NCI-H2081 (cell line): ENCODE measurements around the gene REEP1.
"Not testable (repeated sequence)": the region's sequence is repeated elsewhere in the genome, so short reads cannot be mapped to it uniquely, and the experiment has no call there.

Source experiments
- DNase-seq, 2 experiments: peaks; one replicate each; lab custom pipeline; 2025; lab: John Stamatoyannopoulos, UW

Gene REEP1

DNA sequence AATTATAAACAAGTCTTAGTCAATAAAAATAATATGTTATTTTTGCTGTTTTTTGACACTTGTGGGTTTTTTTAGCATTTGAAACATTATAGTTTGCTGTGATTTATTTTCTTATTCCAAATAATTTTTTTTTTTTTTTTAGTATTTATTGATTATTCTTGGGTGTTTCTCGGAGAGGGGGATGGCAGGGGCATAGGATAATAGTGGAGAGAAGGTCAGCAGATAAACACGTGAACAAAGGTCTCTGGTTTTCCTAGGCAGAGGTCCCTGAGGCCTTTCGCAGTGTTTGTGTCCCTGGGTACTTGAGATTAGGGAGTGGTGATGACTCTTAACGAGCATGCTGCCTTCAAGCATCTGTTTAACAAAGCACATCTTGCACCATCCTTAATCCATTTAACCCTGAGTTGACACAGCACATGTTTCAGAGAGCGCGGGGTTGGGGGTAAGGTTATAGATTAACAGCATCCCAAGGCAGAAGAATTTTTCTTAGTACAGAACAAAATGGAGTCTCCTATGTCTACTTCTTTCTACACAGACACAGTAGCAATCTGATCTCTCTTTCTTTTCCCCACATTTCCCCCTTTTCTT lies 8.5 kb upstream of the REEP1 start:
- DNase-seq = not testable (repeated sequence)

DNA sequence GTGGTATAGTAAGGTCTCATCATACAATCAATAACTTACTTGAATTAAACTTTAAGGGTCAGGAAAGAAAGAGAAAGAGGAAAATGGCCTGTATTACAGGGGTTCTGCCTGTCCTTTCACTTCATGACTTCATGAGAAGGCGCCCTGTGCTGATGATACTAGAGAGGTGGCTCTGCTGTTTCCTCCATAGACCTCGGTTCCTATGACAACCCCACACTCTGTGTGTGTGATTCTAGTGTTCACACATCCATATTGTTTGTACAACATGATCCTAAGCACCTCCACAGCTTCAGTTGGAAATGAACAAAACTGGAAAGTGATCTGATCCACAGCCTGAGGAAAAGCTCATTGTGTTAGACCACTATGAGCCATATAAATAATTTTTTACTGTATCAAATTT lies 7.0 kb upstream of the REEP1 start:
- DNase-seq = peak in 1 of 2 experiments; percentile 25

DNA sequence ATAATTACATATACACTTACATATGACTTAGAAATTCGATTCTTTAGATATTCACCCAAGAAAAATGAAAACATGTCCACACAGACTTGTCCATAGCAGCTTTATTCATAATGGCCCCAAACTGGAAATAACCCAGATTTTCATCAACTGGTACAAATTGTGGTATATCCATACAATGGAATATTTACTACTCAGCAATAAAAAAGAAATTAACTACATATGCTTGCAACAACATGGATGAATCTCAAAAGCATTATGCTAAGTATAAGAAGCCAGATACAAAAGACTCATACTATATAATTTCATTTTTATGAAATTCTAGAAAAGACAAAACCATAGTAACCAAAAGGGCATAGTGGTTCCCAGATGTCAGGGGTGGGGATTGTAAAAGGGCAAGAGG lies 5.1 kb upstream of the REEP1 start:
- no peak for DNase-seq

DNA sequence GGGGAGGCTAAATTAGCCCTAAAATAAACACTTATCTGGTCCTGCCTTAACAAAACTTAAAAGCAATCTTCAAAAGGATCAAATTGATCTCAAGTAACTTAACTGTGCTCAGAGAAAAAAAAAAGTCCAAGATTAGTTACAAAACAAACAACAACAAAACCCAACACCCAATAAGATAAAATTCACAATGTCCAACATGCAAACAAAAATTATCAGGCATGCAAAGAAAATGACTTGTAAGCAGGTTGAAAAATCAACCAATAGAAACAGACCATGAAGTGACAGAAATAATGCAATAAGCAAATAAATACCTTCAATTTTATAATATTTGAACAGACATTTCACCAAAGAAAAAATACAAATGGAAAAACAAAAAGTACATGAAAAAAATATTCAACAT lies 4.0 kb upstream of the REEP1 start:
- no peak for DNase-seq

DNA sequence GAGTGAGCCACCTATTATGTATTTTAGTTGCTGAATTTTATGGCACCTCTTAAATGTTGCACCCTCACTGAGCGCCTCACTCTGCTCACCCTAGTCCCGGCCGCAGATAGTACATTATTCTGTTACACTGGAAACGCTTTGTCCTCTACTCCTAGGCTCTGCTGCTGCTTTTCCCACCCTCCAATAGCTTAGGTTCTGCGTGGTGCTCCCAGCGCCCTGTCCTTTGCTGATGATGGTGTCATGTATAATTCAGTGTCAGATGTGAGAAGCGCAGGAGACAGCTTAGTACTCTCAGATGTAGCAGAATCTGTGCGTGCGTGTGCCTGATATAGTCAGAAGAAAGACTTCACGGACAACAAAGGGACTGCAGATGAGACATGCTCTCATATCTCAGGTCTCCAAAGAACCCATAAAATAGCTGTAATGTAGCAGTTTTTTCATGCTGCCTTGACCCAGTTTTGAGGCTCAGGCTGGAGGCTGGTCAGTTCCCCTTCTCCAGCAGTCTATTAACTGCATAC lies 1.4 kb upstream of the REEP1 start:
- DNase-seq = no peak

DNA sequence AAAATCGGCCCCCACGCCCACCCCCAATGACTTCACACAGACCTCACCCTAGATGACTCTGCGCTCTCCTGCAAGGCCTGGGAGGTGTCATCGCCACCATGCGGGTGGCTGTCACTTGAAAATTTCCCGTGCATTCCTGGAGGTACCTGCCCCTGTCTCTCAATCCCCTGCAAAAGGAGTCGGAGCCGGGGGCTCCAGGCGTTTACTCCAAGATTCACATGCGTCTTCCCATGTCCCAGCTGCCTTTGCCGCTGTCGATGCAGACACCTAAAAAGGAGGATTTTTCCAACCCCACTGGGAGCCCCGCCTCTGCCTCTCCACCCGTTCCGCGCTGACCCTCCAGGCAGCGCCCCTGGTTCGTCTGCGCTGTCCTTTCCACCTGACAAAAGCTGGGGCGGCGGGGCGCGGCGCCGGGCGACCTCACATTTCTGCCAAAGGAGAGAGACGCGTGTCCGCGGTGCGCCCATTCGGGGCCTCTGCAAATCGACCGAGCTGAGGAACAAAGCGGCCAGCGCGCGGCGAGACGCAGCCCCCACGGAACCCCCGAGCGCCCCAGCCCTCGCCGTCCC lies 667 bp downstream of the REEP1 start:
- DNase-seq = no peak

DNA sequence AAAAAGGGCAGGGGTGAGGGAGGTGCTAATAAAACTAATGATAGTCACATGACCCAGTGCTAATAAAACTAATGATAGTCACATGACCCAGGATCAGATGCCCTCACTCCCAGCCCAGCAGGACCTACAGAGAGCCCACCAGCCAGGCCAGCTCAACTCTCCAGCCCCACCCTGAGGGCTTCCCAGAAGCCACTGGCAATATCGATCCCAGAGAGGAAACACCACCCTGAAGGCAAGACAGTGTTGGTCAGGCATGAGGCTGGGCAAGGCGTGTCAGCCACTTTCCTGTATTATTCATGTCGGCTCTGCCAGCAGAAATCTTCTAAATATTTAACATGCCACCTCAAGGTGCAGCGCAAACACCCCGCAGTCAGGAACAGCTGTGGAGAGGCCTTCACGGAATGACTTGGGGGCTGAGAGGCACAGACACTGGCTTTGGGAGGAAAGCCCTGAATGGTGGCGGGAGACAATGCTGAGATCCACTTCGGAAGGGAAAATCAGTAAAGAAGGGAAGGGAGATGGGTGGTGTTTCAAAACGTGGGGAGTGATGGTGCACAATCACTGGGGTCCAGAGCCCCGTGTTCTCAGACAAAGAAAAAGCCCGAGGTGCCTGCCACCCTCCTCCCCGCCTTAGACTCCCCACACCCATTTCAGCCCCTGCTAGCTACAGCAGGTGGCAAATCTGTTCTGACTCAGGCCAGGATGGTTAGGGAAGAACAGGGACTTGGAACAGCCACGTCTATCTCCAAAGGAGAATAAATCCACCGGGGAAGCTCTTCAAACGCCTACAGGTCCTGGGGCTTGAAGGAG lies 1.4 kb downstream of the REEP1 start:
- peak in 1 of 2 experiments; percentile 33 for DNase-seq

DNA sequence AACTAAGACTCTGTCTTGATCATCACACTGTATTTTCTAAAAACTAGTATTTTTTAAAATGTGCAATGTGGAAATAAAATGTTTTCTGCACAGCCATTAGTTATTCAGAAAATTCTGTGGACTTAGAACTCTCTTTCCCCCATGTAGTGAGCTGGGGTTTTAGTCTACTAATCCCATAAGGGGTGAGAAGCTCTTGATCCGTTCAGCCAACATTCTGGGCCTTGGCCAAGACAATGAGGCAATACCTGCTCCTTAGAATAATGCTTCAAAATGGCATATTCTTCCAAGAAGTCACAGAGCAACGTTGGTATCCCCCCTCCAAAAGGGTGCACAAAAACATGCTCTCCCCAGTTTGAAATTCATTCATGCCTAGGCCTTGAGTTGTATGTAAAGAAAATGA lies 4.0 kb downstream of the REEP1 start:
- no peak for DNase-seq

DNA sequence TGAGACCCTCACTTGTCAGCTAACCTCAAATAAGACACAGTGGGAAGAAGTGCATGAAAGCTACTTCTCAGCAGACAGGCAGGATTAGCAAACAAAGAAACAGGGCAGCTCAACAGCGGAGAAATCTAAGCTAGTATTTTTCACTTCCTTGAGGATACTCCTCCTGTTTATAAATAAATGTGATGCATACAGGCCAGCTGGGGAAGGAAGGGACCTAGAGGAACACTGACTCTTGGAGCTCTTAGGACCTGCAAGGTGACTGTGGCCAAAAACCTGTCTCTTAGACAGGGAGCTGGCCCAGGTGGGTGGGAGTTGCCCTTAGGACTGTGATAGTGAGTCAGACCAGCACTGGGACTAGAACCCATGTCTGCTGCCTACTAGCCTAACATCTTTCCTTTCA lies 4.8 kb downstream of the REEP1 start:
- DNase-seq = no peak

DNA sequence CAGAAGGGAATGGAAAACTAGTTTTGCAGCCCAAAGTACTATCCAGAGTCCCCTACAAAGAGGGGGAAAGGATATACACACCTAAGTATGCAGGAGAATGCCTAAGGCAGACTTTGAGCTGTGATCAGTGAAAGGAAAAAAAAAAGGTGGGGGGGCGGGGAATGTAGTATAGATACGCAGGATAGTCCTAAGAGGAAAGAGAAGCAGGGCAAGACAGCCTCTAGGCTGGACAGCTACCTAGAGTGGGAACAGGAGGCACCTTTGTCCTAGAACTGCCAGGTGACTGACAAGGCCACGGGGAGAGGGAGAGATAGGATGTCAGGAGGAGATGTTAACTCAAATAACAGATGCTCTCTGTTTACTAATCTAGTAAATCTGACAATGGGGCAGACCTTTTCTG lies 6.0 kb downstream of the REEP1 start:
- no peak for DNase-seq

DNA sequence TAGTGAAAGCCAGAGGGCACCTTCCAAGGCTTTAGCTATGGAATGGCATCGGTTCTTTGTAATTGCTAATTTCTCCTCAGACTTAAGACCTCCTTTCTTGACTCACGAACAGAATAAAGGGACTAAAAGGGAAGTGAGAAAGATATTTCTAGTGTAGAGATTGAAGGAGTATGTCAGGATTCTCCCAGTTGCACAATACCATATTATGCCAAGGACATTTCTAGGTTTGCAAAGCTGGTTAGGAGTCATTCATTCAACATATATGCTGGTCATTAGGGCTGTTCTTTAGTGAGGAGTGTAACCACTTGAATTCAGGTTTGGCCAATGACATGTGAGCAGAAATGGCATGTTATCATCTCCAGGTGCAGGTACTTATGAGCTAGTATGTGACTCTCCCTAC lies 7.4 kb downstream of the REEP1 start:
- DNase-seq = no peak

DNA sequence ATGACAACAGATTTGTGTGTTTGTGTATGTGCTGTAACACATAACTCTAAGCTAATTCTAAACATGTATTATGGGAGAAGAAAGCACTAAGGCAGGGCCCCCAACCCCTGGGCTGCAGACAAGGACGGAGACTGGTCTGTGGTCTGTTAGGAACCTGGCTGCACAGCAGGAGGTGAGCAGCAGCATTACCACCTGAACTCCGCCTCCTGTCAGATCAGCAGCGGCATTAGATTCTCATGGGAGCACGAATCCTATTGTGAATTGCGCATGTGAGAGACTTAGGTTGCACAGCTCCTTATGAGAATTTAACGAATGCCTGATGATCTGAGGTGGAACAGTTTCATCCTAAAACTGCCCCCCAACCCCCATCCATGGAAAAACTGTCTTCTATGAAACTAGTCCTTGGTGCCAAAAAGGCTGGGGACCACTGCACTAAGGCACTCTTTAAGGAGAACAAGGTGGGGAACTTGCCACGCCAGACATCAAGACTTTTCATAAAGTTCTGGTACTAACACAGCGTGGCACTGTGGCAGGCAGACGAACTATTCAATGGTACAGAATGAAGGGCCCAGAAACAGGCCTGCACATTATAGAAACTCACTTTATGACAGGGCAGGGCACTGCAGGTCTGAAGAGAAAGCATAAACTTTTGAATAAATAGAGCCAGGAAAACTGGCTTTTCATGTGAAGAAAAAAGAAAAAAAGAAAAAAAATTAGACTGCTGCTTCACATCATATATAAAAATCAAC lies 14.0 kb downstream of the REEP1 start:
- no peak for DNase-seq

DNA sequence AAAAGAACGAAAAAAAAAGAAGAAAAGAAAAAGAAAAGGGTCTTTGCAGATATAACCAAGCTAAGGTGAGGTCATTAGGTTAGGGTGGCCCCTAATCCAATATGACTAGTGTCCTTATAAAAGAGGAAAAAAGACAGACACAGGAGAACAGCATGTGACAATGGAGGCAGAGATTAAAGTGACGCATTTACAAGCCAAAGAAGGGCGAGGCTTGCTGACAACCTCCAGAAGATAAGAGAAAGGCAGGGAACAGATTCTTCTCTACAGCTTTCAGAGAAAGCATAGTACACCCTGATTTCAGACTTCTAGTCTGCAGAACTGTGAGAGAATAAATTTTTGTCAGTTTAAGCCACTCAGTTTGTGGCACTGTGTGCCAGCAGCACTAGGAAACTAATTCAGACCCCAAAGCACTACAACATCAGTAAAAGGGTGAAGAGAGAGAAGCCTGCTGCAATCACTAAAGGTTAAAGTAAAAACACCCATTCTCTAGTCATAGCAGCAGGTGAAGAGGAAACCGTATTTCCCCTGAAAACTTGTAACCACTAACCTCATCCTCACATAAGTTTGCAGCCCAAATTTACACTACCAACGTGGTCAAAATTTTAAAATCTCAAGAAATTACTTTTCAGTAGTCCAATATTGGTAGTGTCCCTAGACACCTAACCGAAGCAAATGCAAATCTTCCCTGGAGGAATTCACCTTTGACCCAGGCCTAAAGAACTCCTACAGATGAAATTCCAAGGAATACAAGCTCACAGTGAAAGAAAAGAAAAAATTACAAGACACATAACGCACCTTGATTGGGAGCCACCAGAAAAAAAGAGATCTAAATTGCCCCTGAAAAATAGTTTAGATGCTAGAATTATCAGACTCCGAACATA lies 17.5 kb downstream of the REEP1 start:
- no peak for DNase-seq

DNA sequence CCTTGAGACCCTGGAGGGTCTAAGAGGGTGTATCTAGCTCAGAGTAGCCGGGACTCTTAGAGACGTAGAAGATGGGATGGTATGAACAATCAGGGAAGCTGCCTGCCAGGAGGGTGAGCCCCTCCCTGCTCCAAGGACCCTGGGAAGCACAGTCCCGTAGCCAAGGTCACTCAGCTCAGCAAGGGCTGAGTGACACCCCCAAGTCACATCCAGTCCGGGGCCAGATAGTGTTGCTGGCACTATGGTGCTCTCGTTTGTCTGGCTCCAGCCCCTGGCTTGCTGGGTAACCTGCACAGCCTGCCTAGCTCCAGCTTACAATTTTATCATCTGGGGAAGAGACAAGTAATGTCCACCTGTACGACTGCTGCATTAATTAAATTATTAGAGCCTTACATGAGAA lies 22.3 kb downstream of the REEP1 start:
- no peak for DNase-seq

DNA sequence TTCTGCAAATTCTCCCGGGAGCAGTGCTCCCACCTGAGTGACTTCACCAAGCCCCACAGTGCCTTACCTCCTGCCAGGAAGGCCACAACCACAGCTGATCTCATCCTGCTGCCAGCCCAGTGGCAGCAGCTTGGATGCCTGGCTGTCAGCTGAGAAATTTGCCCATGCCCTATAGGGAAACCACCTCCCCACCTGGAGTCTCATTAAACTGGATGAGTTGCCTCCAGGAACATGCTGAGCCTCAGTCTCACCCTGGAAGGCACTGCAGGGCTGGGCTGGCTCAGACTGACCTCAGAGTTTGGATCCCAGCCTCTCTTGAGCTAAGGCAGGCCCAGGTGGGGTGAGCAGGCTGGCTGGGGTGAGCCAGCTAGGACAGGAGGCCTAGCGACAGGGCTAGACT lies 23.3 kb downstream of the REEP1 start:
- DNase-seq = no peak

DNA sequence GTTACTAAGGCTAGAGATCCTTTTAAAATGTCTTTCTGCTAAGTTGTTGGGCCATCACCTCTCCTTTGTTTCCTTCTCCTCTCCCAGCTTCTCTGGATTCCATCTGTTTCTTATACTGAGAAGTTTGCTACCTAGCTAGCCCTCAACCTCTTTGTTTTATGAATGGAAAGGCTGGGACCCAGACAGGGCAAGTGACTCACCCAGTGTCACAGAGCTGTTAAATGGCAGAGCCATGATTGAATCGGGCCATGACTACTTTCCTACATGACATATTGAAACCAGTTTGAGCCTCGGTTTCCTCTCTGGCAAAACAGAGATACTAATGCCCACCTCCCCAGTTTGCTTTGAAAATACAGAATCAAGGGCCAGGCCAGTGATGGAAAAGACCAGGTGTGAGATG lies 24.1 kb downstream of the REEP1 start:
- no peak for DNase-seq

DNA sequence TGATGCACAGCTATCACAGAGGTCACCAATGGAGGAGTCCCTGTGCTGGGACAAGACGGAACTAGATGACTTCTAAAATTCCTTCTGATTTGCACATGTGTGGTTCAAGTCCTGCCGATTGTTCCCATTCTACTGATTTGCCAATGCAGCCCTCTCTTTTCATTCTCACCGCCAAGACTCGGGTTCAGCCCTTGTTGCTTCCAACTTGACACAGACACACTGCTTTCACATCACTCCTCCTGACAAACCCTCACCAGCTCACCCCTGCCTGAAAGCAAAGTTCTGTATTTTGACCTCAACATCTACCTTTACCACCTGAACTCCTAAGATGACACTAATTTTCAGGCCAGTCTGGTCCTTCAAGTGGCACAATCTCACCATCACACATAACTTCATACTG lies 25.5 kb downstream of the REEP1 start:
- DNase-seq = no peak

DNA sequence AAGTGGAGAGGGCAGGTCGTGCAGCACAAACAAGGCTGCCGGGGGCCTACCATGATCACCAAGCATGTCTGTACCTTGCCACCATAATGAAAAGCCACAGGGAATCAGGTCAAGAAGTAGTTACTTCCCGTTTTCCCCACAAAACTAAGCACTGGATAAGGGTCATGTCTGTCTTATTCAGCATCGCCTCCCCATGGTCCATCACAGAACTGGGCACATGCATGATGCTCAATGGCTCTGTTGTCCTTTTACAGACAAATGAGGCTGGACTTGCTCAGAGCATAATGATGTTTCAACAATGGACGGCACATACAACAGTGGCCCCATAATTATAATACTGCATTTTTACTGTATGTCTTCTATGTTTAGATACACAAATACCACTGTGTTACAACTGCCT lies 27.5 kb downstream of the REEP1 start:
- no peak for DNase-seq

DNA sequence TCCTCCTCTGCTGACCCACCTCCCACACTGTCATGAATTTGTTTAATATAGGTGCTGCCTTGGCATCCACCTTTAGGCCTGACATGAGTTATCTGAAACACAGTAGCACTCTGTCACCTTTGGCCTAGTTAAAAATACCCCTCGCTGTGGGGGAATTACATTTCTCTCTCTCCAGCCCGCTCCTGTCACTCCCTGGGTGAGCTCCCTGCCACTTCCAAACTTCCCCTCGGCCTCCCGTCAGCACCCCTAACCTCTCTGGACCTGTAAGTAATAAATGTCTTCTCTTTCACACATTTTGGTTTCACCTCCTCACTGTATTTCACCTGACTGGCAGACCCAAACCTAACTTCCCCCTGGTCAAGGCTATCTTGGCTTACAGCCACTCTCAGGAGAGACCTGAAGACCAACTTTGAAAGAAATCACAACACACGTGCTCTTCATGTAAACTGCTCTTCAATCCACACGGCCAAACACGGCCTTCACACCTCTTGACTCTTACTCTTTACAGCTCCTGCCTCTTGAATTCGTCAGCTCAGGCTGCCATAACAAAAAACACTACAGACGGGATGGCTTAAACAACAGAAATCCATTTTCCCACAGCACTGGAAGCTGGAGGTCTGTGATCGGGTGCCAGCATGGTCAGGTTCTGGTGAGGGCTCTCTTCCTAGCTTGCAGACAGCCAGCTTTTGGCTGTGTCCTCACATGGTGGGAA lies 28.3 kb downstream of the REEP1 start:
- DNase-seq = no peak

DNA sequence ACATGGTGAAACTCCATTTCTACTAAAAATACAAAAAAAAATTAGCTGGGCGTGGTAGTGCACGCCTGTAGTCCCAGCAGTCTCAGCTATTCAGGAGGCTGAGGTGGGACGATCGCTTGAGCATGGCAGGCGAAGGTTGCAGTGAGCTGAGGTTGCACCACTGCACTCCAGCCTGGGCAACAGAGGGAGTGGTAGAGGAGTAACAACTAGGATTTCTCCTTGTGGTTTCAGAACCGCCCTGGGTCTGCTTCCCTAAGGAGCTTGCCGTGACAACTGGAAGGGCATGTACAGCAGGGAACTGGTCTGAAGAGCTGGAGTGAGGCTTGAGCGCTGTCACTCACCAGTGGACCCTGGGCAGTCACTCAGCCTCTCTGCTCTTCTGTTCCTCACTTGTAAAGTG lies 29.1 kb downstream of the REEP1 start:
- no peak for DNase-seq

DNA sequence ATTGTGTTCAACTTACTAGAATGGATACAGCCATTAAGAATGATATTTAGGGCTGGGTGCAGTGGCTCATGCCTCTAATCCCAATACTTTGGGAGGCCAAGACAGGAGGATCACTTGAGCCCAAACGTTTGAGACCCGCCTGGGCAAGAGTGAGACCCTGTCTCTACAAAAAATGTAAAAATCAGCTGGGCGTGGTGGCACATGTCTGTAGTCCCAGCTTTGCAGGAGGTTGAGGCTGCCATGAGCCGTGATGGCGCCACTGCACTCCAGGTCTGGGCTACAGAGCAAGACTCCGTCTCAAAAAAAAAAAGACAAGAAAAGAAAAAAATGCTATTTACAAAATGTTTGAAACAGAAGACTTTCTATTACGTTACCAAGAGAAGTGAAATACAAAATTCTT lies 30.0 kb downstream of the REEP1 start:
- no peak for DNase-seq
